Measurements from ENCODE around the gene ZNF761. TPM values are rescaled to one million over a fixed set of nuclear protein-coding genes. Genes with fewer than 3 reads are reported as not detected.
A peak's percentile ranks its signal among the peaks of the same experiment; 100 is the strongest.
"Not testable (repeated sequence)": the region's sequence is repeated elsewhere in the genome, so short reads cannot be mapped to it uniquely, and the experiment has no call there.

Gene ZNF761
- total RNA-seq, 4 donors from 2014 or later, result 6.4 to 16.1 (median 9.6) TPM

GRCh38 chr19:53485046-53486004 is 53.5 kb downstream of the ZNF761 start:
- H3K27me3 ChIP-seq, result no peaks in the 10 kb centered on the region
- no peaks in the 10 kb centered on the region for H3K4me1 ChIP-seq
- DNase-seq (ENCODE audit: low spot score in 2 of 2), result no peak
- peaks cover 70% of the 10 kb centered on the region for H3K36me3 ChIP-seq
- H3K9me3 ChIP-seq, result peaks cover 29% of the 10 kb centered on the region
- H3K4me3 ChIP-seq, result no peak overlapping the region
- no peak for TF ChIP-seq EP300 (IDR thresholded peaks at IDR 0.05)
- no peak for TF ChIP-seq POLR2AphosphoS5 (IDR thresholded peaks at IDR 0.05)
- TF ChIP-seq POLR2A (IDR thresholded peaks at IDR 0.05), result no peak
- 76% methylated on average over 8 of the region's 8 CpGs for WGBS
- no peak overlapping the region for H3K27ac ChIP-seq

- Histone ChIP-seq H3K27me3 (no peaks in the 10 kb centered on the region), H3K9me3 (peaks cover 51% of the 10 kb centered on the region), H3K4me1 (no peaks in the 10 kb centered on the region), H3K27ac (no peak overlapping the region), H3K36me3 (peaks cover 49% of the 10 kb centered on the region), H3K4me3 (no peak overlapping the region)
- 90% methylated on average over 5 of the region's 5 CpGs for WGBS
- TF ChIP-seq POLR2A (IDR thresholded peaks at IDR 0.05), result no peak
- TF ChIP-seq CTCF (IDR thresholded peaks at IDR 0.05), result no peak
- TF ChIP-seq POLR2AphosphoS5 (IDR thresholded peaks at IDR 0.05), result no peak
- no peak for TF ChIP-seq EP300 (IDR thresholded peaks at IDR 0.05)
- DNase-seq (ENCODE audit: low spot score in 2 of 2), result no peak
These were observed 60.4 kb downstream of the ZNF761 start for GRCh38 chr19:53492153-53492552.

GRCh38 chr19:53497311-53498023 is 65.7 kb downstream of the ZNF761 start:
- not testable (repeated sequence) for H3K4me1 ChIP-seq; H3K27ac ChIP-seq; H3K4me3 ChIP-seq; DNase-seq (ENCODE audit: low spot score in 2 of 2); H3K27me3 ChIP-seq; H3K36me3 ChIP-seq
- WGBS, result 37% methylated on average over 8 of the region's 11 CpGs
- H3K9me3 ChIP-seq, result peaks cover 35% of the 10 kb centered on the region

GRCh38 chr19:53498024-53498395 is 66.2 kb downstream of the ZNF761 start:
- H3K27ac ChIP-seq; H3K4me1 ChIP-seq; H3K4me3 ChIP-seq; H3K27me3 ChIP-seq; DNase-seq (ENCODE audit: low spot score in 2 of 2); H3K36me3 ChIP-seq: not testable (repeated sequence)
- WGBS, result 54% methylated on average over 4 of the region's 4 CpGs
- H3K9me3 ChIP-seq, result peaks cover 30% of the 10 kb centered on the region

- H3K9me3 ChIP-seq; H3K36me3 ChIP-seq; H3K4me1 ChIP-seq; H3K27me3 ChIP-seq; H3K4me3 ChIP-seq; DNase-seq (ENCODE audit: low spot score in 2 of 2); H3K27ac ChIP-seq: not testable (repeated sequence)
- WGBS, result 59% methylated on average over 7 of the region's 7 CpGs
These were observed 71.4 kb downstream of the ZNF761 start for GRCh38 chr19:53503151-53503550.

- peak overlapping the region; percentile 17 for H3K4me3 ChIP-seq
- H3K36me3 ChIP-seq; H3K4me1 ChIP-seq; H3K27me3 ChIP-seq; H3K27ac ChIP-seq; DNase-seq (ENCODE audit: low spot score in 2 of 2); H3K9me3 ChIP-seq: not testable (repeated sequence)
- 0% methylated on average over 4 of the region's 14 CpGs for WGBS
These were observed 72.0 kb downstream of the ZNF761 start for GRCh38 chr19:53503671-53504364.

GRCh38 chr19:53504365-53504703 is 72.5 kb downstream of the ZNF761 start:
- H3K27ac ChIP-seq; H3K9me3 ChIP-seq; H3K36me3 ChIP-seq; H3K4me1 ChIP-seq; H3K27me3 ChIP-seq; DNase-seq (ENCODE audit: low spot score in 2 of 2): not testable (repeated sequence)
- H3K4me3 ChIP-seq, result peak overlapping the region; percentile 17
- 16% methylated on average over 11 of the region's 13 CpGs for WGBS

- Histone ChIP-seq H3K4me3 (peak overlapping the region; percentile 17), H3K36me3 (no peaks in the 10 kb centered on the region), H3K27me3 (no peaks in the 10 kb centered on the region), H3K9me3 (peaks cover 5% of the 10 kb centered on the region), H3K27ac (no peak overlapping the region), H3K4me1 (peaks cover 2% of the 10 kb centered on the region)
- TF ChIP-seq CTCF (IDR thresholded peaks at IDR 0.05), result no peak
- TF ChIP-seq EP300 (IDR thresholded peaks at IDR 0.05), result no peak
- TF ChIP-seq POLR2AphosphoS5 (IDR thresholded peaks at IDR 0.05), result no peak
- no peak for TF ChIP-seq POLR2A (IDR thresholded peaks at IDR 0.05)
- no peak for DNase-seq (ENCODE audit: low spot score in 2 of 2)
- 25% methylated on average over 7 of the region's 7 CpGs for WGBS
These were observed 73.1 kb downstream of the ZNF761 start for GRCh38 chr19:53504885-53505284.
